ENCODE data around the gene TMIGD1. TPM values are rescaled to one million over a fixed set of nuclear protein-coding genes. Genes with fewer than 3 reads are reported as not detected.

Gene TMIGD1, protein sequence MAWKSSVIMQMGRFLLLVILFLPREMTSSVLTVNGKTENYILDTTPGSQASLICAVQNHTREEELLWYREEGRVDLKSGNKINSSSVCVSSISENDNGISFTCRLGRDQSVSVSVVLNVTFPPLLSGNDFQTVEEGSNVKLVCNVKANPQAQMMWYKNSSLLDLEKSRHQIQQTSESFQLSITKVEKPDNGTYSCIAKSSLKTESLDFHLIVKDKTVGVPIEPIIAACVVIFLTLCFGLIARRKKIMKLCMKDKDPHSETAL
- total RNA-seq = not detected

DNA sequence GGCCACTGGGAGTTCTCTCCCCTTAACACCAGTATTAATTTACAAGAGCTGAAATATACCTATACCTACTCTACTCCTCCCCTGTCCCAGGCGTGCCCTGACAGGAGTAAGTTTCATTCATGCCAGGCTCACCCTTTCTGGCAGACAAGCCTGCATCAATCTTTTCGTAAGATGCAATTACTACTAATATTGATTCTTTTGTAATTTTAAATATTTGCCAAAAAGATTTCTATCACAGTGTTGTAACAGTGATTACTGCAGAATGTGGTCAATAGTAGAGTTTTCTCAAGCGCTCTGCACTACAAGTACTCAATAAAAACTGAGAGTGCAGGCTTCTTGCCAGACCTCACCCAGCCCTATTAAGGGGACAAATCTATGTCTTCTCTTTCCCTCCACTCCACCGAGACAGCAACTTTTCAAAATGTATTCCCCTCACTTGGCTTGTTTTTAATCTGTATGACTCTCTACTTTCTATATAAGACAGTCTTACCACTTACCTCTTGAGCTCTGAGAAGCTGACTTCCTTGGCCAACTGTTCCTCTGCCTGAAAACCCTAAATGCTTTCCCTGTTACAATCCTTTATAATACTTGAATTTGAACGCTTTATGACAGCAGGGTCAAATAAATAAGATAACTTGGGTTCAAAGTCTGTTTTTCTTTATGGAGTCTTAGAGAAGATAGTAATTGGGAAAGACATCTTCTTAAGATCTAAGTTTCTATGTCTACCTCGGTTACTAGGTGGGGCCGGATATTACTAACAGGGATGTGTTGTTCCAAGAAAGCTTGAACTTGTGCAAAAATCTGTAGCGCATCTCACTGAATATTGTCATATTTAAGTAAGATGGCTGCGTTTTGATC is at the start of gene TMIGD1:
Gene TMIGD1, minus strand, starts transcription at position 555 of the 858 bp plus-strand sequence. CDS start 1,924 bp downstream, outside the sequence.

DNA sequence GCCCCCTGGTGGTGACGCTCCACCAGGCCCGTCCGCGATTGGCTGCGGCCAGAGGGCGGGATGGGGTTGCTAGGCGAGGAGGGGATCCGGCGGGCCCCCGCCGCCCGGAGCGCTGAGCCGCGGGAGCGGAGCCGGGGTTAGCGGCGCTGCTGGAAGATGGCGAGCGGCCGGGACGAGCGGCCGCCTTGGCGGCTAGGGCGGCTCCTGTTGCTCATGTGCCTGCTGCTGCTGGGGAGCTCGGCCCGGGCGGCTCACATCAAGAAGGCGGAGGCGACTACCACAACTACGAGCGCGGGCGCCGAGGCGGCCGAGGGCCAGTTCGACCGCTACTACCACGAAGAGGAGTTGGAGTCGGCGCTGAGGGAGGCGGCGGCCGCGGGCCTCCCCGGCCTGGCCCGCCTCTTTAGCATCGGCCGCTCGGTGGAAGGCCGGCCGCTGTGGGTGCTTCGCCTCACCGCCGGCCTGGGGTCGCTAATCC is 45.0 kb upstream of the TMIGD1 start, which contains the start of gene CPD:
Gene CPD, plus strand, starts transcription at position 103 of the 478 bp plus-strand sequence. Its CDS starts 54 bp downstream, at position 157.

DNA sequence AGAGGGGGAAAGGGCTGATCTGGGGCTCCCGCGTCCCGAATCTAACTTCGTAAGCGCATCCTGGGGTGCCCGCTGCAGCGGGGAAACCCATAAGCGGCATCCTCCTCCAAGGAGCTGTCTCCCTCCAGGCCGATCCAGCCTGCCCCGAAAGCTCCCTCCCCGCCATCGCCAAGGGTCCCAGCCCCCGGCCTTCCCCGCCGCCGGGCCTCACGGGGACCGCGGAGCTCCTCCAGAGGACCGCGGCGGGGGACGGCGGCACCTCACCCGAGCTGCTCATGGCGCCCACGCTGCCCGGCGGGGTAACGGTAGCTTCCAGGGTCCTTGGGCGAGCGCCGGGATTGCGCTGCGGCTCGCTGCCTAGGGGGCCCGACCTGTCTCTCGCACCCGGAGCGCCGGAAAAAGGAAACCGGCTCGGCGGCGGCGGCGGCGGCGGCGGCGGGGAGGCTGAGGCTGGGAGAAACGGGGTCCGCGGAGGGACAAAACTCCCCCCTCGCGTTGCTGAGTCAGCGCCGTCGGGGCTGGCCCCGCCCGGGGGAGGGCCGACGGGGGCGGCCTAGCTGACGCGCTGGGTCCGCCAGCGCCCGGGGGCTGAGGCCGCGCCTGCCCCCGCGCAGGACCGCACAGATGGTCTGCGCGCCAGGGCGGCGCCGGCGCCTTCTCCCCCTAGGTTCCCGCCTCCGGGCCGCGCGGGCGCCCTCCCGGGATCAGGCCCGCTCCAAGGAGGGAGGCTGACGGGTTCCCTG is 42.1 kb downstream of the TMIGD1 start, which contains the start of gene BLMH:
Gene BLMH, minus strand, starts transcription at position 402 of the 743 bp plus-strand sequence. Its CDS starts 125 bp downstream, at position 277.

Small RNA genes lying within 50 kb of the gene (small RNA-seq; reads per million reads assigned to genes)
- not detected for gene RF00019 (ENCODE audit: low replicate concordance)
- gene RNU6-1267P (ENCODE audit: low replicate concordance) = not detected
- not detected for gene RNU6-990P (ENCODE audit: low replicate concordance)

Other genes starting within 250 kb of the TMIGD1 start
- 18.2 TPM for gene NSRP1, start 217.2 kb downstream of the TMIGD1 start, total RNA-seq
- under 0.01 TPM for gene SLC6A4, start 98.4 kb downstream of the TMIGD1 start, total RNA-seq
- 42.3 TPM for gene BLMH, start 42.1 kb downstream of the TMIGD1 start, total RNA-seq
- 72.0 TPM for gene CPD, start 44.9 kb upstream of the TMIGD1 start, total RNA-seq
- 36.9 TPM for gene GOSR1, start 143.4 kb upstream of the TMIGD1 start, total RNA-seq

Data from parietal lobe (tissue), 2 donors.